ENCODE results near the gene KDELR3.

DNA sequence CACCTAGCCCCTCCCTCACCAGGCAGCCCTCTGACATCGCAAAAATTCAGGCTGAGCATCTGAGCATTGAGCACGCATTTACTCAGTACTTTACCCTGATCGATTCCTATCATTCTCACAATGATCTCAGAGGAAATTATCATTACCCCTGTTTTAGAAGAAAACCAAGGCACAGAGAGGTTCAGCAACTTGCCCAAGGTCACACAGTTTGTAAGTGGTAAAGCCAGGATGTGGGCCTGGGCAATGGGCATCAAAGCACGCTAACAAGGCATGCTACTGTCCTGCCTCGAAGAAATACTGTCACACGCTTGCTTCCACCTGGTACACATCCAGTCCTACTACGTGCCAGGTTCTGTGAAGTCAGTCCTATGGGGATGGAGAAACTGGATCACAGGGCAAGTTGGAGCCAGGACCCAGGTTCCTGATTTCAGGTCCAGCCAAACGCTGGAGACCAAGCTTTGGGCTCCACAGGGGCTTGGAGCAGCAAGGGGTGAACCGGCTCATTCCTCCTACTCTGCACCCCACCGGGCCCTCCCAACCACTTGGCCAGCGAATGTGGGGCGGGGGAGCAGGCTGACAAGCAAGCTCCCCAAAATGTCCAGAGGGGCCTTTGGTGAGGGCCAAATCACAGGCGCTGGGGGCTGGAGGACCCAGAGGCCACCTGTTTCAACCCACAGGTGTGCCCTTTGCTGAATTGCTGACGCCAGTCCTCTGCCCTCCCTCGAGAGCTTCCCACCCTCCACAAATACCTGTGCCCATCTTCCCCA is 31.1 kb upstream of the KDELR3 start:
- TF ChIP-seq CTCF (IDR thresholded peaks at IDR 0.05): no peak
- no peak for TF ChIP-seq EP300 (IDR thresholded peaks at IDR 0.05)
- no peak for TF ChIP-seq POLR2AphosphoS5 (IDR thresholded peaks at IDR 0.05)
- no peak for TF ChIP-seq POLR2A (IDR thresholded peaks at IDR 0.05)

All from upper lobe of left lung (tissue), 4 donors.